C4-2B (cell line): ENCODE measurements around the gene MR1.

Experiments
- ZFX ChIP-seq: fragments of 450-650 bp; IDR thresholded peaks from 2 replicates; pipeline ENCODE4 v1.6.1; 2017
- TF ChIP-seq, protein P1 (sequence below): fragments of 450-650 bp; conservative IDR thresholded peaks from 2 replicates; pipeline ENCODE4 v1.5.1; 2017; ENCODE audit warnings: mild to moderate bottlenecking

DNA sequence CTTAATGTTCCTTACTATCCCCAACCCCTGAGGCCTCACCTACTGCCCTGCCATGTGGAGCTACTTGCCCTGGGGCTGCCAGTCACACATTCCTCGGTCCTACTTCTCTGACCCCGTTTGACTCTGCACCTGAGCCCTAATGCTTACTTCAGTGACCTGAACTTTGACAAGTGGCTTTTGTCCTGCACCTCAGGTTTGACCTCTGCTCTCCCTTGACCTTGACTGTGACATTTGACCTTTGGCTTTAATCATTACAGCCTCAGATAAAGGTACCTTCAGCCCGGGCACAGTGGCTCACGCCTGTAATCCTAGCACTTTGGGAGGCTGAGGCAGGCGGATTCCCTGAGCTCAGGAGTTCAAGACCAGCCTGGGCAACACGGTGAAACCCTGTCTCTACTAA lies 22.8 kb downstream of the MR1 start:
- TF ChIP-seq, protein P1, sequence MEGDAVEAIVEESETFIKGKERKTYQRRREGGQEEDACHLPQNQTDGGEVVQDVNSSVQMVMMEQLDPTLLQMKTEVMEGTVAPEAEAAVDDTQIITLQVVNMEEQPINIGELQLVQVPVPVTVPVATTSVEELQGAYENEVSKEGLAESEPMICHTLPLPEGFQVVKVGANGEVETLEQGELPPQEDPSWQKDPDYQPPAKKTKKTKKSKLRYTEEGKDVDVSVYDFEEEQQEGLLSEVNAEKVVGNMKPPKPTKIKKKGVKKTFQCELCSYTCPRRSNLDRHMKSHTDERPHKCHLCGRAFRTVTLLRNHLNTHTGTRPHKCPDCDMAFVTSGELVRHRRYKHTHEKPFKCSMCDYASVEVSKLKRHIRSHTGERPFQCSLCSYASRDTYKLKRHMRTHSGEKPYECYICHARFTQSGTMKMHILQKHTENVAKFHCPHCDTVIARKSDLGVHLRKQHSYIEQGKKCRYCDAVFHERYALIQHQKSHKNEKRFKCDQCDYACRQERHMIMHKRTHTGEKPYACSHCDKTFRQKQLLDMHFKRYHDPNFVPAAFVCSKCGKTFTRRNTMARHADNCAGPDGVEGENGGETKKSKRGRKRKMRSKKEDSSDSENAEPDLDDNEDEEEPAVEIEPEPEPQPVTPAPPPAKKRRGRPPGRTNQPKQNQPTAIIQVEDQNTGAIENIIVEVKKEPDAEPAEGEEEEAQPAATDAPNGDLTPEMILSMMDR, result no peak
- no peak for TF ChIP-seq ZFX
